ENCODE measurements around the gene ANKRD12.

Gene ANKRD12

DNA sequence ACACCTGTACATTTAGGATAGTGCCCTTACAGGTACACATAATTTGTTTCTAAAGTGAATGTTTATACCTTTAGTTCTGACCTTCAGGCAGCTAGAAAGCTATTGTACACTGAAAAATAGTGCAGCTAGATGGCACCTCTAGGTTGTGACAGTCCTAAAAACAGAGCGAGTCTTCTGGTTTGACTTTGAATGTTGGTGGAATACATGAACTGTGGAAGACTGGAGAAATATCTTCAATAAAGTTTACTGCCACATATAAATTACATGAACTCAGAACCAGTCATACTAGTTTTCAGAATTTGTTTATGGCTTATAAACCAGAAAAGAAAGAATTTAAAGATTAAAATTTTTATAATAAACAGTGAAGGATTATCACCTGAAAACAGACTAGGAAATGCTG is 139.3 kb downstream of the ANKRD12 start:
- TF ChIP-seq POLR2A (IDR thresholded peaks at IDR 0.05; ENCODE audit: low read depth, low read length) = no peak
- DNase-seq (ENCODE audit: insufficient read length, low spot score) = no peak
- no peak for FAIRE-seq

- FAIRE-seq = no peak
- DNase-seq (ENCODE audit: insufficient read length, low spot score) = no peak
- no peak for TF ChIP-seq POLR2A (IDR thresholded peaks at IDR 0.05; ENCODE audit: low read depth, low read length)
These were observed 141.4 kb downstream of the ANKRD12 start for GRCh38 chr18:9278028-9278427.

DNA sequence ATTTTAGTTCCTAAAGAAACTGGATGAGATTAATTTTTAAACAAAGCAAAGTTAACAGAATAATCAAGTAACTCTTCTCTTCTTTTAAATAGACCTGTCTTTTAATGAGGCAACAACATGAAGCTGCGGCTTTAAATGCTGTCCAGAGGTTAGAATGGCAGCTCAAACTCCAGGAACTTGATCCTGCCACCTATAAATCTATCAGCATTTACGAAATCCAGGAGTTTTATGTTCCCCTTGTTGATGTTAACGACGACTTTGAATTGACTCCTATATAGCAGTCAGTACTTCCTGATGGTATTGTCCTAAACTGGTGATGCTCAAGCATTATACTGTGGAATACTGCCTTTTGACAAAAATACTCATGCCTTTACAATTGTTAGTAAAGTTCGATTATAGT is 144.3 kb downstream of the ANKRD12 start:
- no peak for DNase-seq (ENCODE audit: insufficient read length, low spot score)
- FAIRE-seq = no peak
- no peak for TF ChIP-seq POLR2A (IDR thresholded peaks at IDR 0.05; ENCODE audit: low read depth, low read length)

DNA sequence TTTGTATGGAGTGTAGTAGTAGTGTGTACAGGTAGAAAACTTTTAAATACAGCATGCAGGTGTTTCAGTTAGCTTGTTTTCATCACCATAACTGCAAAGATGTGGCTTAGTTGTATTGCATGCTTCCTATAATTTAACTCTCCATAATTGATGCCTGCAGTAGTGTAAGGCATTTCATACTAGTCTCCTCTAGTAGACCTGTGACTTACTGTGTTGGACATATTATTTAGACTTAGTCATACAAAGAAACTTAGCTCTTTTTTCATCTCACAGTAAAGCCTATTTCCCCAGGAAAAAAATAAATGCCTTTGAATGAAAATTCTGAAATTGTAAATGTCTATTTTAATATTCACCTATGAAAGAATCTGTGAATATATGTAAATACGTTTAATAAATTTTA is 145.2 kb downstream of the ANKRD12 start:
- FAIRE-seq (no peak), DNase-seq (ENCODE audit: insufficient read length, low spot score) (no peak)
- no peak for TF ChIP-seq POLR2A (IDR thresholded peaks at IDR 0.05; ENCODE audit: low read depth, low read length)

- no peak for DNase-seq (ENCODE audit: insufficient read length, low spot score)
- FAIRE-seq = no peak
- no peak for TF ChIP-seq POLR2A (IDR thresholded peaks at IDR 0.05; ENCODE audit: low read depth, low read length)
These were observed 147.2 kb downstream of the ANKRD12 start for GRCh38 chr18:9283791-9284190.

- no peak for TF ChIP-seq POLR2A (IDR thresholded peaks at IDR 0.05; ENCODE audit: low read depth, low read length)
- FAIRE-seq = peak; percentile 81
These were observed 149.0 kb downstream of the ANKRD12 start for GRCh38 chr18:9285604-9286003.

DNA sequence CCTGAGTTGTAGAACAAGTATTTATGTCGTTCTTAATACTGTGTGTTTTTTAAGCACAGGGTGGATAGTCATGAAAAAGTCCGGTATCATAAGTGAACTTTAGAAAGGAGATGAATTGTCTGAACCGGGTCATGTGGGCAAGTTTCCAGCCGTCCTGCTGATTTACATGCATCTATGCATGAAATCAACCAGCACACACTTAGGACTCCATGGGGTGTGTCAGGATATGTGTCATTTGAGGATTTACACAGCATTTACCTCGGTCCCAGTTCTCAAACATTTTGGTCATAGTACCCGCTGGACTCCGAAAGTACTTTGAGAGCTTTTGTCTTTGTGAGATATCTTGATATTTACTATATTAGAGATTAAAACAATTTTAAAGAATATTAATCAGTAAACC is 150.5 kb downstream of the ANKRD12 start:
- no peak for DNase-seq (ENCODE audit: insufficient read length, low spot score)
- no peak for TF ChIP-seq POLR2A (IDR thresholded peaks at IDR 0.05; ENCODE audit: low read depth, low read length)
- no peak for FAIRE-seq

More at GRCh38 chr18:9285604-9286003, 149.0 kb downstream of the ANKRD12 start:
- no peak for DNase-seq (ENCODE audit: insufficient read length, low spot score)

DNA sequence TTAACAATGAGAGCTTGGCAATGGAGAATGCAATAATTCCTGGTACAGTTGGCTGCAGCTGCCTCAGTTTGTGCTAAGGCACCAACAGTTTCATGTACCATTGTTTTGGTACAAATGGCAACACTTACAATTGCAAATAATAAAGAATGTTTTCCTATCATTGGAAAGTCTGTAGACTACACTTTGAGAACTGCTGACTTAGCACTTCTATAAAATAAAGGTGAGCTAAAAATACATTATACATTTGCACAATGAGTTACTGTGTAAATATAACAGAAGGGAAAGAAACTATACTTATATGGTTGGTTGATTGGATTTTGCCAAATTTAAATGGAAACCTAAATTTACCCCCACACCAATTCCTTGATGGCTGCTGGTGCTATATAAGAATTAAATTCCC is 153.1 kb downstream of the ANKRD12 start:
- no peak for TF ChIP-seq POLR2A (IDR thresholded peaks at IDR 0.05; ENCODE audit: low read depth, low read length)
- FAIRE-seq (no peak), DNase-seq (ENCODE audit: insufficient read length, low spot score) (no peak)

- FAIRE-seq = no peak
- no peak for DNase-seq (ENCODE audit: insufficient read length, low spot score)
- no peak for TF ChIP-seq POLR2A (IDR thresholded peaks at IDR 0.05; ENCODE audit: low read depth, low read length)
These were observed 153.6 kb downstream of the ANKRD12 start for GRCh38 chr18:9290156-9290555.

DNA sequence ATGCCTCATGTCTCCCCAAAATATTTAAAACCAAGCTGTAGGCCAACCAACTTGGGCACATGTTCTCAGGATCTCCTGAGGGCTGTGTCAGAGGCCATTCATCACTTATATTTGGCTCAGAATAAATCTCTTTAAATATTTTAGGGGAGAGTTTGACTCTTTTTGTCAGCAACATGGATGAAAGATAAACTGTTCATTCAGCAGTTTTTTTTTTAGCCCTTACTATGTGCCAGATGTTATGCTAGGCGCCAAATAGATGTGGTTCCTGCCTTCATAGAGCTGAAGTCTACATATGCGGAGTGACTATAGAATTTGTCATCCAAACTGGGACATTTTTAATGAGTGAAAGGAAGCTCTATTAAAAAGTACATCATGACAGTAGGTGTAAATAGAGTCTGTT is 155.5 kb downstream of the ANKRD12 start:
- DNase-seq (ENCODE audit: insufficient read length, low spot score) (no peak), FAIRE-seq (no peak)
- no peak for TF ChIP-seq POLR2A (IDR thresholded peaks at IDR 0.05; ENCODE audit: low read depth, low read length)

DNA sequence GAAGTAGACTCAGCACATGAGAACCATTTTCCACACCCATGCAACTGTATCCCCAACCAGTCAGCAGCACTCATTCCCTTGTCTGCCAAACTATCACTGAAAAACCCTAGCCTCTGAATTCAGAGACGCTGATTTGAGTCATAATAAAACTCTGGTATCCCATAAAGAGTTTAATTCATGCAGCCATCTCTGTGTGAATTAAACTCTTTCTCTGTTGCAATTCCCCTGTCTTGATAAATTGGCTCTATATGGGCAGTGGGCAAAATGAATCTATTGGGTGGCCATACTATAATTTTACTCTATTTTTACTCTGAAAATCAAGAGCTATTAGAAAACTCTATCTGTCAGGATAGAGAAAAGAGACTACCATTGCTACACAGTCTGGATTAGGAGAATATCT is 157.4 kb downstream of the ANKRD12 start:
- FAIRE-seq (no peak), DNase-seq (ENCODE audit: insufficient read length, low spot score) (no peak)
- TF ChIP-seq POLR2A (IDR thresholded peaks at IDR 0.05; ENCODE audit: low read depth, low read length) = no peak

- TF ChIP-seq POLR2A (IDR thresholded peaks at IDR 0.05; ENCODE audit: low read depth, low read length) = no peak
- no peak for FAIRE-seq
- no peak for DNase-seq (ENCODE audit: insufficient read length, low spot score)
These were observed 159.8 kb downstream of the ANKRD12 start for GRCh38 chr18:9296233-9297006.

DNA sequence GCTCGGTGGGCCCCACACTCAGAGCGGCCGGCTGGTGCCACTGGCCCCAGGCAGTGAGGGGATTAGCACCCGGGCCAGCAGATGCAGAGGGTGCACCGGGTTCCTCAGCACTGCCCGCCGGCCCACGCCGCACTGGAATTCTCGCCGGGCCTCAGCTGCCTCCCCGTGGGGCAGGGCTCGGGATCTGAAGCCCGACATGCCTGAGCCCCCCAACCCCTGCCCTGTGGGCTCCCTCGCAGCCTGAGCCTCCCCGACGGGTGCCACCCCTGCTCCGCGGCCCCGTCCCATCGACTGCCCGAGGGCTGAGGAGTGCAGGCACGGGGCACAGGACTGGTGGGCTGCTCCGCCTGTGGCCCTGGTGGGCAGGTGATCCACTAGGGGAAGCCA is 160.4 kb downstream of the ANKRD12 start:
- TF ChIP-seq POLR2A (IDR thresholded peaks at IDR 0.05; ENCODE audit: low read depth, low read length) = no peak
- DNase-seq (ENCODE audit: insufficient read length, low spot score) (no peak), FAIRE-seq (no peak)

GRCh38 chr18:9304388-9305070 is 167.9 kb downstream of the ANKRD12 start:
- DNase-seq (ENCODE audit: insufficient read length, low spot score) (no peak), FAIRE-seq (no peak)
- TF ChIP-seq POLR2A (IDR thresholded peaks at IDR 0.05; ENCODE audit: low read depth, low read length) = no peak

DNA sequence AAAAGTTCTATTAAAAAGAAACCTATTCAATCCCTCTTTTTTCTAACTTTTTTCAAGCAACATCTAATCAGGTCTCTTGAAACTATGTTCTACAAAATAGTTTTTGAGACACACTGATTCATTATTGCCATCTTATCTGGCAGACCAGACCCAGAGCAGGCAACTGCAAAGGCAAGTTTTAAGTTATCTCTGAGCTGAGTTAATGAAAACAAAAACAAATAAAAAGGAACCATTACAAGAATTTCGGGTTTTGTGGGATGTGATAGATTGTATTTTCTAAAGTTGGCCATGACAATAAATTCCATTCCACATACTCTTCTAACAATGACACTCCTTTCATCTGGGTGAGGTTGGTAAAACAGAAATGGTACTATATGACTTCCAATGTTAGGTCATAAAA is 182.8 kb downstream of the ANKRD12 start:
- TF ChIP-seq POLR2A (IDR thresholded peaks at IDR 0.05; ENCODE audit: low read depth, low read length) = no peak
- DNase-seq (ENCODE audit: insufficient read length, low spot score) (no peak), FAIRE-seq (no peak)

Data from H54 (cell line).